Mucosa of gallbladder (tissue), 1 donor: ENCODE results near the gene EXOC4. TPM values are rescaled to one million over a fixed set of nuclear protein-coding genes. Genes with fewer than 3 reads are reported as not detected.

ENCODE experiments used
- DNase-seq: peaks from one replicate; pipeline ENCODE4 v3.0.0-alpha.2; 2020; ENCODE audit warnings: low spot score
- total RNA-seq: library from RNA; stranded (reverse); gene quantifications from one replicate; pipeline ENCODE4 v1.2.1, GENCODE V29; 2021
- donor health status: DM: no; HTN: no; CAD: no.

The EXOC4 gene
- total RNA-seq, 1 donor from 2014 or later = 71.3 TPM

GRCh38 chr7:133824132-133824531, 571.3 kb downstream of the EXOC4 start:
- DNase-seq = no peak

- DNase-seq = no peak
Observed at GRCh38 chr7:133827707-133828623, 575.1 kb downstream of the EXOC4 start.

GRCh38 chr7:133828906-133829305, 576.0 kb downstream of the EXOC4 start:
- no peak for DNase-seq

- DNase-seq = no peak
Observed at GRCh38 chr7:133829336-133829897, 576.5 kb downstream of the EXOC4 start.

GRCh38 chr7:133830081-133830480, 577.2 kb downstream of the EXOC4 start:
- no peak for DNase-seq

GRCh38 chr7:133836666-133837065, 583.8 kb downstream of the EXOC4 start:
- no peak for DNase-seq

GRCh38 chr7:133837224-133837623, 584.3 kb downstream of the EXOC4 start:
- DNase-seq = no peak

- no peak for DNase-seq
Observed at GRCh38 chr7:133839121-133839520, 586.2 kb downstream of the EXOC4 start.

GRCh38 chr7:133843341-133843740, 590.5 kb downstream of the EXOC4 start:
- DNase-seq = no peak

- DNase-seq = no peak
Observed at GRCh38 chr7:133845005-133845404, 592.1 kb downstream of the EXOC4 start.

- no peak for DNase-seq
Observed at GRCh38 chr7:133846203-133846945, 593.5 kb downstream of the EXOC4 start.

GRCh38 chr7:133850497-133851280, 597.8 kb downstream of the EXOC4 start:
- DNase-seq = no peak

GRCh38 chr7:133851411-133851810, 598.5 kb downstream of the EXOC4 start:
- no peak for DNase-seq

GRCh38 chr7:133853706-133854276, 600.9 kb downstream of the EXOC4 start:
- DNase-seq = peak; percentile 39

- no peak for DNase-seq
Observed at GRCh38 chr7:133854739-133855138, 601.9 kb downstream of the EXOC4 start.

GRCh38 chr7:133857376-133858119, 604.7 kb downstream of the EXOC4 start:
- no peak for DNase-seq

GRCh38 chr7:133858311-133858710, 605.4 kb downstream of the EXOC4 start:
- DNase-seq = no peak

- no peak for DNase-seq
Observed at GRCh38 chr7:133859231-133859630, 606.4 kb downstream of the EXOC4 start.

- no peak for DNase-seq
Observed at GRCh38 chr7:133859871-133860450, 607.1 kb downstream of the EXOC4 start.

GRCh38 chr7:133860628-133861335, 607.9 kb downstream of the EXOC4 start:
- DNase-seq = no peak
